SU-DHL-6 (cell line): ENCODE measurements around the gene CDC20.

Source experiments
- H2AFZ ChIP-seq: fragments of 200-600 bp; sonication (generic); 2 replicates; pipeline ENCODE4 v1.6.1; 2014; ENCODE audit warnings: low read depth, mild to moderate bottlenecking, moderate library complexity, mixed read lengths, antibody characterized with exemption, low read length; ENCODE audit not compliant: severe bottlenecking
- H3F3A ChIP-seq: fragments of 200-600 bp; shearing (Covaris generic); 2 replicates; pipeline ENCODE4 v1.6.0; 2016; ENCODE audit warnings: antibody characterized with exemption, mild to moderate bottlenecking; ENCODE audit not compliant: insufficient read depth
- H3K27ac ChIP-seq: fragments of 200-600 bp; sonication (generic); 2 replicates; pipeline ENCODE4 v1.5.1; 2016; ENCODE audit warnings: low read depth, mild to moderate bottlenecking, low read length, moderate library complexity, mixed read lengths
- H3K27me3 ChIP-seq: fragments of 200-600 bp; sonication (generic), shearing (Covaris generic); 2 replicates; pipeline ENCODE4 v1.6.0; 2014; ENCODE audit warnings: mild to moderate bottlenecking, low read length
- H3K36me3 ChIP-seq: fragments of 200-600 bp; sonication (generic); 2 replicates; pipeline ENCODE4 v1.6.1; 2014; ENCODE audit warnings: mild to moderate bottlenecking, low read length, mixed read lengths
- H3K4me2 ChIP-seq: fragments of 300-600, 200-600 bp; shearing (Covaris generic), sonication (generic); 2 replicates; pipeline ENCODE4 v1.6.0; 2014; ENCODE audit warnings: low read length, low read depth, mild to moderate bottlenecking; ENCODE audit not compliant: poor library complexity, severe bottlenecking
- H3K4me3 ChIP-seq: fragments of 200-600 bp; sonication (generic); 2 replicates; pipeline ENCODE4 v1.5.1; 2014; ENCODE audit warnings: antibody characterized with exemption, low read length, mild to moderate bottlenecking, mixed read lengths; ENCODE audit not compliant: insufficient read depth, poor library complexity, severe bottlenecking
- H3K79me2 ChIP-seq: fragments of 200-600 bp; sonication (generic); 2 replicates; pipeline ENCODE4 v1.6.1; 2014; ENCODE audit warnings: mild to moderate bottlenecking, low read length, moderate library complexity; ENCODE audit not compliant: insufficient read depth
- H3K9ac ChIP-seq: fragments of 200-600 bp; sonication (generic); 2 replicates; pipeline ENCODE4 v1.7.0; 2014; ENCODE audit warnings: mild to moderate bottlenecking, low read length
- H3K9me2 ChIP-seq: fragments of 200-600 bp; sonication (generic); replicated peaks from 2 replicates; pipeline ENCODE4 v1.6.1; 2014; ENCODE audit warnings: low read length; ENCODE audit not compliant: insufficient read depth
- H3K9me3 ChIP-seq: fragments of 200-600 bp; sonication (generic); 2 replicates; pipeline ENCODE4 v1.6.1; 2014; ENCODE audit warnings: low read length, mixed read lengths; ENCODE audit not compliant: insufficient read depth
- H4K20me1 ChIP-seq: fragments of 200-600 bp; sonication (generic); 2 replicates; pipeline ENCODE4 v1.6.1; 2014; ENCODE audit warnings: low read depth, mild to moderate bottlenecking, antibody characterized with exemption, low read length, moderate library complexity, mixed read lengths
- CTCF ChIP-seq: fragments of 200-600 bp; sonication (generic); IDR thresholded peaks from one replicate; pipeline ENCODE4 v1.5.1; 2017; ENCODE audit warnings: antibody characterized with exemption, mild to moderate bottlenecking, low read length, moderate library complexity; ENCODE audit not compliant: insufficient read depth, poor library complexity, severe bottlenecking
- EZH2phosphoT487 ChIP-seq: fragments of 200-600 bp; sonication (generic), shearing (Covaris generic); conservative IDR thresholded peaks from 2 replicates; pipeline ENCODE4 v1.6.1; 2018; ENCODE audit warnings: mild to moderate bottlenecking, antibody characterized with exemption, low read length, moderate library complexity, mixed read lengths

The CDC20 gene

DNA sequence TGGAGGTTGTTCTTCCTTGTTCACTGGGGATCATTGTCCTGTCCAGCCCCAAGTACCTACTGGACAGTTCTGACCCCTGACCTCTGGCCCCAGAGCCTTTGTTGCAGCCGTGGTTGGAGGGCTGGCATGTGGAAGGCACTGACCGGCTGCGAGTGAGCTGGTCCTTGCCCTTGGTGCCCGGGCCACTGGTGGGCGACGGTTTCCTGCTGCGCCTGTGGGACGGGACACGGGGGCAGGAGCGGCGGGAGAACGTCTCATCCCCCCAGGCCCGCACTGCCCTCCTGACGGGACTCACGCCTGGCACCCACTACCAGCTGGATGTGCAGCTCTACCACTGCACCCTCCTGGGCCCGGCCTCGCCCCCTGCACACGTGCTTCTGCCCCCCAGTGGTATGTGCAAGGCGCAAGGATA is 46.6 kb upstream of the CDC20 start:
- Histone ChIP-seq H2AFZ (no peak overlapping the region), H3K27ac (no peak overlapping the region), H3K9me3 (no peaks in the 10 kb centered on the region), H3K9me2 (no peaks in the 10 kb centered on the region), H3F3A (no peaks in the 10 kb centered on the region), H3K4me3 (no peak overlapping the region), H3K27me3 (no peaks in the 10 kb centered on the region), H3K79me2 (no peaks in the 10 kb centered on the region), H3K4me2 (no peak overlapping the region), H4K20me1 (no peaks in the 10 kb centered on the region), H3K9ac (no peak overlapping the region), H3K36me3 (no peaks in the 10 kb centered on the region)
- TF ChIP-seq EZH2phosphoT487 (no peak), CTCF (no peak)

- H3K27me3 ChIP-seq, result no peaks in the 10 kb centered on the region
- no peak overlapping the region for H3K9ac ChIP-seq
- H3K9me3 ChIP-seq, result no peaks in the 10 kb centered on the region
- no peaks in the 10 kb centered on the region for H4K20me1 ChIP-seq
- H3K36me3 ChIP-seq, result no peaks in the 10 kb centered on the region
- no peak overlapping the region for H3K4me3 ChIP-seq
- no peak overlapping the region for H3K27ac ChIP-seq
- no peaks in the 10 kb centered on the region for H3K79me2 ChIP-seq
- H2AFZ ChIP-seq, result no peak overlapping the region
- H3K9me2 ChIP-seq, result no peaks in the 10 kb centered on the region
- no peak overlapping the region for H3K4me2 ChIP-seq
- TF ChIP-seq CTCF, result no peak
- no peak for TF ChIP-seq EZH2phosphoT487
- H3F3A ChIP-seq, result no peaks in the 10 kb centered on the region
Measured at GRCh38 chr1:43312663-43313515, 45.9 kb upstream of the CDC20 start.

DNA sequence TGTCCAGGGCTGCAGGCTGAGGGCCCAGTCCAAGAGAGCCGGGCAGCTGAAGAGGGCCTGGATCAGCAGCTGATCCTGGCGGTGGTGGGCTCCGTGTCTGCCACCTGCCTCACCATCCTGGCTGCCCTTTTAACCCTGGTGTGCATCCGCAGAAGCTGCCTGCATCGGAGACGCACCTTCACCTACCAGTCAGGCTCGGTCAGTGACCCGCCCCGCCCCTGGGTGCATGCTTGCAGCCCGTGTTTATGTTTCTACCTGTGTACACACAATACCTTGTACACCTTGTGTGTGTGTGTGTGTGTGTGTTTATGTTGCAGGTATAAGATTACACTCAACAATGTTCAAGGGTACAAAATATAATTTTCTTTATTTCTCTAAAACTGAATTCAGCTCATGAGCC is 45.0 kb upstream of the CDC20 start:
- H3K27ac ChIP-seq, result no peak overlapping the region
- no peak overlapping the region for H3K4me3 ChIP-seq
- TF ChIP-seq EZH2phosphoT487 (no peak), CTCF (no peak)
- no peaks in the 10 kb centered on the region for H3K79me2 ChIP-seq
- H3K9ac ChIP-seq, result no peak overlapping the region
- H2AFZ ChIP-seq, result no peak overlapping the region
- no peaks in the 10 kb centered on the region for H3K9me3 ChIP-seq
- no peaks in the 10 kb centered on the region for H3K36me3 ChIP-seq
- H3F3A ChIP-seq, result no peaks in the 10 kb centered on the region
- H3K4me2 ChIP-seq, result no peak overlapping the region
- no peaks in the 10 kb centered on the region for H4K20me1 ChIP-seq
- H3K9me2 ChIP-seq, result no peaks in the 10 kb centered on the region
- no peaks in the 10 kb centered on the region for H3K27me3 ChIP-seq
